ENCODE data around the gene TBC1D24.
A peak's percentile ranks its signal among the peaks of the same experiment; 100 is the strongest.
"Not testable (repeated sequence)": the region's sequence is repeated elsewhere in the genome, so short reads cannot be mapped to it uniquely, and the experiment has no call there.

The TBC1D24 gene

DNA sequence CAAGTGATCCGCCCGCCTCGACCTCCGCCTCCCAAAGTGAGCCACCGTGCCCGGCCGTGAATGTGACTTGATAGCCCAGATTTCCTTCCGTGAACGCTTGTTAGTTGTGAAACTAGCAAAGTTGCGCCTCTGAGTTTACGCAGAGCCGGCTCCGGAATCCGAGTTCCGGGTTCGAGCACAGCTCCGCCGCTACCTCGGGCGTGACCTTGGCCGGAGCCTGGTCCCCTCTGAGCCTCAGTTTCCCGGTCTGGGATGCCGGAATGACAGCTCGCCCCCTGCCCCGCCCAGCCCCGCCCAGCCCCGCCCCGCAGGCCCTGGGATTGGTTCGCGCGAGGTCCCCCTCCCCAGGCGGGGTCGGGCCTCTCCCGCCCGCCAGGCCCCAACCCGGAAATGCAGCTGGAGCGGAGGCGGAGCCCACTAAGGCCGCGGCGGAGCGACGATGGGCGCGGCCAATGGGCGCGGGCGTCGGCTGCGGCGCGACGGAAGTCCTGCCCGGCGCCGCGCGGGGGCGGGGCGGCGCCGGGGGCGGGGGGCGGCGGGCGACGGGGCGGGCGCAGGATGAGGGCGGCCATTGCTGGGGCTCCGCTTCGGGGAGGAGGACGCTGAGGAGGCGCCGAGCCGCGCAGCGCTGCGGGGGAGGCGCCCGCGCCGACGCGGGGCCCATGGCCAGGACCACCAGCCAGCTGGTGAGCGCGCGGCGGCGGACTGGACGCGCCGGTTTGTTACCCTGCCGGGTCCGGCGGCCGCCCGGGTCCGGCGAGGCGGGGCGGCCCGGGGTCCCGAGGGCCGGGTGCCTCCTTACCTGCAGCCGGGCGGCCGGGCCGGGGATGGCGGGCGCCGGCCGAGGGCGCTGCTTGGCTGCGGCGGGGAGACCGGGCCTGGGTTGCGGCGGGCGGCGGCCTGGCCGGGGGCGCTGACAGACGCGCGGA lies 62.8 kb downstream of the TBC1D24 start, which contains the start of gene PDPK1:
Gene PDPK1, plus strand, starts transcription at position 571 of the 929 bp plus-strand sequence. Its CDS starts 92 bp downstream, at position 663.
- Histone ChIP-seq H3K4me3 (ENCODE audit: low read depth, low read length) (peak within 1 kb of the TSS; percentile 91), H3K9me3 (ENCODE audit: insufficient read depth, low read depth, low read length) (peaks cover 4% of the 10 kb centered on the region), H3K36me3 (ENCODE audit: control insufficient read depth in 1 of 2, insufficient read depth in 2 of 2, low read length in 2 of 2) (peaks cover 6 to 8% of the 10 kb centered on the region in 2 experiments), H3K4ac (ENCODE audit: low read depth, low read length) (peak within 1 kb of the TSS; percentile 47), H3K4me2 (ENCODE audit: low read length) (peak within 1 kb of the TSS; percentile 98), H2AFZ (ENCODE audit: insufficient read depth, low read length, poor library complexity) (peak within 1 kb of the TSS; percentile 75), H3K79me1 (ENCODE audit: low read length) (peaks cover 4% of the 10 kb centered on the region), H4K8ac (ENCODE audit: low read depth, low read length) (peak within 1 kb of the TSS; percentile 85), H3K14ac (ENCODE audit: low read length) (peak within 1 kb of the TSS; percentile 95), H4K91ac (ENCODE audit: low read depth, low read length) (peak within 1 kb of the TSS; percentile 64), H4K12ac (ENCODE audit: low read depth, low read length) (peak within 1 kb of the TSS; percentile 87), H3K9ac (ENCODE audit: low read length) (peak within 1 kb of the TSS; percentile 93), H2AK5ac (ENCODE audit: low read length) (no peak within 1 kb of the TSS), H2BK12ac (ENCODE audit: low read length) (no peak within 1 kb of the TSS), H3K23ac (ENCODE audit: low read length) (no peak within 1 kb of the TSS), H2BK5ac (ENCODE audit: low read depth, low read length, poor library complexity) (peak within 1 kb of the TSS; percentile 53), H2BK120ac (ENCODE audit: insufficient read depth, low read length, poor library complexity) (no peak within 1 kb of the TSS), H3K27ac (ENCODE audit: low read depth, low read length) (peak within 1 kb of the TSS; percentile 56), H3K4me1 (ENCODE audit: control insufficient read depth in 1 of 2, insufficient read depth in 2 of 2, low read length in 2 of 2) (peaks cover 9 to 11% of the 10 kb centered on the region in 2 experiments), H3K18ac (ENCODE audit: low read length) (peak within 1 kb of the TSS; percentile 81), H3K79me2 (ENCODE audit: control insufficient read depth, insufficient read depth, low read length, poor library complexity) (peaks cover 14% of the 10 kb centered on the region), H3K27me3 (ENCODE audit: insufficient read depth, low read length) (no peaks in the 10 kb centered on the region)
- no CpG with 5 or more reads among the region's 126 CpGs for WGBS (ENCODE audit: extremely low coverage, insufficient coverage, insufficient read length)
- peak; percentile 97 to 98 for DNase-seq

DNA sequence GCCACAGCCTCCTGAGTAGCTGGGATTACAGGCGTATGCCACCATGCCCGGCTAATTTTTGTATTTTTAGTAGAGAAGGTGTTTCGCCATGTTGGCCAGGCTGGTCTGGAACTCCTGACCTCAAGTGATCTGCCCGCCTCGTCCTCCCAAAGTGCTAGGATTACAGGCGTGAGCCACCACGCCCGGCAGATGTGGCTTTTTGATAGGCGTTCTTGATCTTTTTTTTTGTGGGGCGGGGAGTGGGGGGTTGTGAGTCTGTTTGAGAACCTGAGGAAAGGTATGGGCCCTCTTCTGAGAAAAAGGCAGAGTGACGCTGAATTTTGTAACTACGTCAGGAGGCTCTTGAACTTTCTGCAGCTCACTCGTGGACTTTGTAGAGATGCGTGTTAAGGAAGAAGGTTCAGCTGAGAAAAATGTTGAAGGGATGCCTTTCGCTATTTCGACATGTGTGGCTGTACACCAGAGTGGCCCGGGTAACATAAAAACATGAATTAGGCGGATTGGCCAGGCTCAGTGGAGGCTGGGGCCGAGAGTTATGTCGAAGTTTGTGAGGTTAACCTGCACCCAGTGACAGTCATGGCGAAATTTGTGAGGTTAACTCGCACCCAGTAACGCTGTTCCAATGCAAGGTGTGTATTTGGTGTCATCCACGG lies 64.4 kb downstream of the TBC1D24 start:
- H3K27ac ChIP-seq (ENCODE audit: low read depth, low read length); H3K27me3 ChIP-seq (ENCODE audit: insufficient read depth, low read length); H3K23ac ChIP-seq (ENCODE audit: low read length); H3K4me1 ChIP-seq (ENCODE audit: control insufficient read depth in 1 of 2, insufficient read depth in 2 of 2, low read length in 2 of 2); H3K14ac ChIP-seq (ENCODE audit: low read length); H4K8ac ChIP-seq (ENCODE audit: low read depth, low read length); H2AK5ac ChIP-seq (ENCODE audit: low read length); H3K36me3 ChIP-seq (ENCODE audit: control insufficient read depth in 1 of 2, insufficient read depth in 2 of 2, low read length in 2 of 2); H3K79me1 ChIP-seq (ENCODE audit: low read length); H2BK12ac ChIP-seq (ENCODE audit: low read length); H3K4me3 ChIP-seq (ENCODE audit: low read depth, low read length); H2BK120ac ChIP-seq (ENCODE audit: insufficient read depth, low read length, poor library complexity); H2BK5ac ChIP-seq (ENCODE audit: low read depth, low read length, poor library complexity); H3K9me3 ChIP-seq (ENCODE audit: insufficient read depth, low read depth, low read length); H3K9ac ChIP-seq (ENCODE audit: low read length); H3K18ac ChIP-seq (ENCODE audit: low read length); H2AFZ ChIP-seq (ENCODE audit: insufficient read depth, low read length, poor library complexity); H4K91ac ChIP-seq (ENCODE audit: low read depth, low read length); H4K12ac ChIP-seq (ENCODE audit: low read depth, low read length); H3K4me2 ChIP-seq (ENCODE audit: low read length): not testable (repeated sequence)
- no CpG with 5 or more reads among the region's 24 CpGs for WGBS (ENCODE audit: extremely low coverage, insufficient coverage, insufficient read length)
- Histone ChIP-seq H3K79me2 (ENCODE audit: control insufficient read depth, insufficient read depth, low read length, poor library complexity) (peaks cover 14% of the 10 kb centered on the region), H3K4ac (ENCODE audit: low read depth, low read length) (peak overlapping the region; percentile 74)
- peak; percentile 36 to 70 for DNase-seq

GRCh38 chr16:2539845-2540458 lies 65.0 kb downstream of the TBC1D24 start:
- H2AK5ac ChIP-seq (ENCODE audit: low read length); H4K12ac ChIP-seq (ENCODE audit: low read depth, low read length); H3K79me1 ChIP-seq (ENCODE audit: low read length); H3K9ac ChIP-seq (ENCODE audit: low read length); H2BK5ac ChIP-seq (ENCODE audit: low read depth, low read length, poor library complexity); H2BK120ac ChIP-seq (ENCODE audit: insufficient read depth, low read length, poor library complexity); H3K4me1 ChIP-seq (ENCODE audit: control insufficient read depth in 1 of 2, insufficient read depth in 2 of 2, low read length in 2 of 2); H3K27me3 ChIP-seq (ENCODE audit: insufficient read depth, low read length); H3K36me3 ChIP-seq (ENCODE audit: control insufficient read depth in 1 of 2, insufficient read depth in 2 of 2, low read length in 2 of 2); H3K14ac ChIP-seq (ENCODE audit: low read length); H2AFZ ChIP-seq (ENCODE audit: insufficient read depth, low read length, poor library complexity); H2BK12ac ChIP-seq (ENCODE audit: low read length); H3K9me3 ChIP-seq (ENCODE audit: insufficient read depth, low read depth, low read length); H3K18ac ChIP-seq (ENCODE audit: low read length); H3K4me3 ChIP-seq (ENCODE audit: low read depth, low read length); H3K27ac ChIP-seq (ENCODE audit: low read depth, low read length); H3K23ac ChIP-seq (ENCODE audit: low read length); H4K91ac ChIP-seq (ENCODE audit: low read depth, low read length); H3K4me2 ChIP-seq (ENCODE audit: low read length); H4K8ac ChIP-seq (ENCODE audit: low read depth, low read length): not testable (repeated sequence)
- Histone ChIP-seq H3K4ac (ENCODE audit: low read depth, low read length) (peak overlapping the region; percentile 84), H3K79me2 (ENCODE audit: control insufficient read depth, insufficient read depth, low read length, poor library complexity) (peaks cover 14% of the 10 kb centered on the region)
- WGBS (ENCODE audit: extremely low coverage, insufficient coverage, insufficient read length): no CpG with 5 or more reads among the region's 14 CpGs
- peak; percentile 57 to 70 for DNase-seq

DNA sequence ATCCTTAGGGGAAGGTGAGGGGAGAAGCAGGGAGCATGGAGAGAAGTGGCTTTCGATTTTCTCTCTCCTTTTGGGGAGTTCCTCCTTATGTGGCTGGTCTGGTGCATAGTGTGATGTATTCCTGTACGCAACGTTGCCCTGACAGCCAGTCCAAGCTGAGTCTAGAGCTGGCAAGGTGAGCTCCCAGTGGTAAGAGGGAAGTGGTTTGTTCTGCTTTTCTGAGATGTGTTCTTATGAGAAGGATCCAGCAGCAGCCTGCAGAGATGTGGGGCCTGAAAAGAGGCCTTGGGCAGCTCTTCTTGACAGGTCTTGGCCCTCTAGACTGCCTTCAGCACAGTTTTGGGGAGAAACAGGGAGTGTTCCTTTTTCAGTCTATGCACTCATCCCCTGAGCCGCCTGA lies 66.0 kb downstream of the TBC1D24 start:
- H3K23ac ChIP-seq (ENCODE audit: low read length); H3K9me3 ChIP-seq (ENCODE audit: insufficient read depth, low read depth, low read length); H4K12ac ChIP-seq (ENCODE audit: low read depth, low read length); H3K27me3 ChIP-seq (ENCODE audit: insufficient read depth, low read length); H4K91ac ChIP-seq (ENCODE audit: low read depth, low read length); H3K4me1 ChIP-seq (ENCODE audit: control insufficient read depth in 1 of 2, insufficient read depth in 2 of 2, low read length in 2 of 2); H3K18ac ChIP-seq (ENCODE audit: low read length); H3K27ac ChIP-seq (ENCODE audit: low read depth, low read length); H2AK5ac ChIP-seq (ENCODE audit: low read length); H2BK120ac ChIP-seq (ENCODE audit: insufficient read depth, low read length, poor library complexity); H3K4me3 ChIP-seq (ENCODE audit: low read depth, low read length); H3K9ac ChIP-seq (ENCODE audit: low read length); H2BK5ac ChIP-seq (ENCODE audit: low read depth, low read length, poor library complexity); H2AFZ ChIP-seq (ENCODE audit: insufficient read depth, low read length, poor library complexity); H4K8ac ChIP-seq (ENCODE audit: low read depth, low read length); H2BK12ac ChIP-seq (ENCODE audit: low read length); H3K14ac ChIP-seq (ENCODE audit: low read length); H3K4me2 ChIP-seq (ENCODE audit: low read length); H3K79me1 ChIP-seq (ENCODE audit: low read length): not testable (repeated sequence)
- H3K36me3 ChIP-seq (ENCODE audit: control insufficient read depth in 1 of 2, insufficient read depth in 2 of 2, low read length in 2 of 2): peaks cover 6 to 13% of the 10 kb centered on the region in 2 experiments
- peak in 1 of 2 donors; percentile 0 for DNase-seq
- H3K79me2 ChIP-seq (ENCODE audit: control insufficient read depth, insufficient read depth, low read length, poor library complexity): peaks cover 16% of the 10 kb centered on the region
- H3K4ac ChIP-seq (ENCODE audit: low read depth, low read length): peak overlapping the region; percentile 13
- no CpG with 5 or more reads among the region's 4 CpGs for WGBS (ENCODE audit: extremely low coverage, insufficient coverage, insufficient read length)

Data from trophoblast cell (in vitro differentiated cells and primary cell).